HG03045 (cell line): ENCODE results near the gene HOMEZ.
A peak's percentile ranks its signal among the peaks of the same experiment; 100 is the strongest.

Source experiments
- ATAC-seq: cut with Tn5 transposase; IDR thresholded peaks from one replicate; pipeline ENCODE4 v1.9.1; 2021; ENCODE audit warnings: mild to moderate bottlenecking, moderate library complexity; ENCODE audit not compliant: unreplicated experiment

HOMEZ gene

DNA sequence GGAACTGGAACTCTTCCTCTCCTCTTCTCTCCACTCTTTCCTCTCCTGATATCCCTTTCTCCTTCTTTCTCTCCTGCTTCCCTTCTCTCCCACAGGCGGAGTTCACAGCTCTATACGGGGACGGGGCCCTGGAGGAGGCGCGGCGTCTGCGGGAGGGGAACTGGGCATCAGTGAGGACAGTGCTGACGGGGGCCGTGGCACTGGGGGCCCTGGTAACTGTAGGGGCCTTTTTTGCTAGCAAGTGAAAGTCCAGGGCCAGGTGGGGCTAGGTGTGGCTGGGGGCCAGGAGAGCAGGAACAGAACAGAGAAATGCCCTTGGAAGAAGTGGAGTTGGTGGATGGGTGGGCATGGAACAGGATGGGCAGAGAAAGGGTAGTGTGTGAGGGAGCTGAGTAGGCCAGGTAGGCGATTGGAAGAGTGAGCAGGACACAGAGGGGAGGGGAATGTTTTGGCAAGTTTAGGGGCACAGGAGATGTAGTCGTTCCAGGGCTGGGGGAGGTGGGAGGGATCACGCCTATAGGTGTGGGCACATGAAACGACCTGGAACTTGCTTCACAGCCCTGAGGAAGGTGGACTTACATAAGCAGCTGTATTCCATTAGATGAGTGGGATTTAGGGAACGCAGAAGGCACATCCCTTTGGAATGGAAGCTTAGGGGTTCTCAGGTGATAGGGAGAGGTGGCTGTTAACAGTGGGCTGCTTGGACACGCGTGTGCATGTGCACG lies 23.0 kb upstream of the HOMEZ start:
- no peak for ATAC-seq

DNA sequence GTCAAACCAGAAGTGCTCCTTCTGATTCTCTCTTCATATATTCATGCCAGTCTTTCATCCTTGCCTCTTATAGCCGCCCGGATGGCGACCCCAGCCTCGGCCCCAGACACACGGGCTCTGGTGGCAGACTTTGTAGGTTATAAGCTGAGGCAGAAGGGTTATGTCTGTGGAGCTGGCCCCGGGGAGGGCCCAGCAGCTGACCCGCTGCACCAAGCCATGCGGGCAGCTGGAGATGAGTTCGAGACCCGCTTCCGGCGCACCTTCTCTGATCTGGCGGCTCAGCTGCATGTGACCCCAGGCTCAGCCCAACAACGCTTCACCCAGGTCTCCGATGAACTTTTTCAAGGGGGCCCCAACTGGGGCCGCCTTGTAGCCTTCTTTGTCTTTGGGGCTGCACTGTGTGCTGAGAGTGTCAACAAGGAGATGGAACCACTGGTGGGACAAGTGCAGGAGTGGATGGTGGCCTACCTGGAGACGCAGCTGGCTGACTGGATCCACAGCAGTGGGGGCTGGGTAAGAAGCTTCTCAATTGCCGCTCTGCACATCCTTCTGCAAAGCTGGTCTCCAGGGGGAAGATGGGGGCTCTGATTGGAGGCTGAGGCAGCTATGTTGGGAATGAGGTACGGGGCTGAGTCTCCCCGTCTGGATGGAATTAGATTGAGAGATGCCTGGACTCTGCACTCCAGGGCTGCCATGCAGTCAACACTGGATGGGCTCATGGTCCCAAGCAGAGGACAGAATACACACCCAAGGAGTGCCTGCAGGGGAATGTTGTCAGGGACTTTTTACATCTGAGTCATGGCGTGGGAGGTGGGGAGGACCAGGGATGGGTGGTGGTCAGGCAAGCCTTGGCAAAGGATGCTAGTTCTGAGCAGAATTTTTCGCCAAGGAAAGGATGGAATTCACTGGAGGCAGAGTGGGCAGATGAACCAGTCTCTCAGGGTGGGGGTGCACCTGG lies 22.0 kb upstream of the HOMEZ start:
- no peak for ATAC-seq

DNA sequence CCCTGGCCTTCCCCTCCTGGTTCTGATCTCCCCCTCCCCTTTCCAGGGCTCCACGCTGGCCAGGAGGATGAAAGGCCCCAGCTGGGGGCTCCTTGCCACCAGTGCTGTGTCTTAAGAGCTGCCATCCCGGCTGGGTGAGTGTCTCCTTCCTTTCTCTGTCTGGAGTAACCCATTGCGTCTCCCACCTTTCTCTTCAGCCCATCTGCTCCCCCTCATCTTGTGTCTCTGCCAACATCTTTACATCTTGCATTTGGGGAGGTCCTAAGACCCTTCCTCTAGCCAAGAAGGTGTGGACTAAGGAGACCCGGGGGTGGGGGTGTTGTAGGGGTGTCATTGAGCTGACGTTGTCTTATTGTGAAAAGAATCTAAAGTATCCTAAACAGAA lies 21.2 kb upstream of the HOMEZ start:
- ATAC-seq: no peak

DNA sequence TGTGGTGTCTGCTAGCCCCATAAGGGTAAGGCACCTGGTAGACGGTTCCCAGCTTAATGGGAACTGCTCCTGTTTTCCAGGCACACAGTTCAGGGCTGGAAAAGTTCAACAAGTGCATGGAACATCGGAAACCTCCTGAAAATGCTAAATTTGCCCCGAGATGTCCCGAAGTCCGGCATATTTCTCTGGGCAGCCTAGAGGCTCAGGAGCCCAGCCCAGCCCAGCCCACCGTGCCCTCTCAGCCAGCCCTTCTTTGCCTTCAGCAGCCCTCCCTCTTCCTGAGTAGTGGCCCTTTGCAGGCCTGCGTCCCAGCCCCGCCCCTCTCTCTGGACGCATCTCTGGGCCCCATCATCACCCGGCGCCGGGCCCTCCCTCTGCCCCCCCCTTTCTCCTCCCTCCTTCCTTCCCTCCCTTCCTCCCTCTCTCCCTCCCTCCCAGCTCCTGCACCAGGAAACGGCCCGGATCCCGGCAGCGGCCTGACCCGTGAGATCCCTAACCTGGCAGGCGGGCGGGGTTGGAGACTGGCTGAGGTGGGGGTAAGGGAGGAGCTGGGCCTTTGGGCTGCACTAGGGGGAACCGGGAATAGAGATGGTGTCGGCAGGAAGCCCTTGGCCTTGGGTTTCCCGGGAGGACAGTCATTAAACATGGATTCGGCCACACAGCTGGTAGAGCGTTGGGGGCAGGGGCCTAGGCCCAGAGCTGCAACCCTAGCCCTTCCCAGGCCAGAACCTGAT lies 20.6 kb upstream of the HOMEZ start, which contains the start of gene BCL2L2:
TSS of gene BCL2L2 (plus strand) at position 422 of the 734 bp plus-strand sequence. CDS start 935 bp downstream, outside the sequence.
- ATAC-seq: no peak

DNA sequence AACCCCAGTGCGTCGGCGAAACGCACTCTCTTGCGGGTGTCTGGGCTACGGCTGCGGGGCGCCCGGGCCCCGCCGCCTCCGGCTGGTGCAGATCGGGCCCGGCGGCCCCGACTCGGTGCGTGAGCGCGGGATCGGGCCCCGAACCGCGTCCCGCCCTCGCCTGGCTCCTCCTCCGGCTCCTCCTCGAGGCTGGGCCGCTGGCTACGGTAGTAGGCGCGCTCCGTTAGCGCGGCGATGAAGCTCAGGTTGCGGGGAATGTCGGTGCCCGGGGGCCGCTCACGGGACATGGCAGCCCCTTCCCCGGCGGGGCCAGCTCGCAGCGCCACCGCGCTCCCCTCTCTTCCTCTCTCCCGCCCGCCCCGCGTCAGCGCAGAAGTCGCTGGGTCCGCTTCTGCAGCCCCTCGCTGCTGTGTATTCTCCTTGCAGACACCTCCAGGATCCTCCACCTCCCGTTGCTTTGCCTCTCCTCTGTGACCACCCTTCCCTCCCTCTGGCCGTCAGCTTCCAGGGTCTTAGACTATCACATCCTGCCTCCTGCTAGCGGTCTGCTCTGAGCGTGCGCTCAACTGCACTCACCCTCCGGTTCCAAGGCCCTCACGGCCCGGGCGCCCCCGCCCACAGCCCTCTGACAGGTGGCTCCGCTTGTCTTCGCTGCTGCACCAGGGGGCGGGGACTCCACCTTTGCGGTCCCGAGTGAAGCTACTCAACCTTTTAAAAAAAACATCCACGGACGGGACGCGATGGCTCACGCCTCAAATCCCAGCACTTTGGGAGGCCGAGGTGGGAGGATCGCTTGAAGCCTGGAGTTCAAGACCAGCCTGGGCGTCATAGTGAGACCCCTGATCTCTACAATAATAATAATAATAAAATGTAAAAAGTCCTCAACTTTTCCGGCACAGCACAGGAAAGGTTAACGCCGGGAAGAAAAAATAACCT lies 16.6 kb upstream of the HOMEZ start, which contains the start of gene PPP1R3E:
TSS of gene PPP1R3E (minus strand) at position 570 of the 936 bp plus-strand sequence. CDS start at position 287, 283 bp downstream.
- ATAC-seq: peak; percentile 30

DNA sequence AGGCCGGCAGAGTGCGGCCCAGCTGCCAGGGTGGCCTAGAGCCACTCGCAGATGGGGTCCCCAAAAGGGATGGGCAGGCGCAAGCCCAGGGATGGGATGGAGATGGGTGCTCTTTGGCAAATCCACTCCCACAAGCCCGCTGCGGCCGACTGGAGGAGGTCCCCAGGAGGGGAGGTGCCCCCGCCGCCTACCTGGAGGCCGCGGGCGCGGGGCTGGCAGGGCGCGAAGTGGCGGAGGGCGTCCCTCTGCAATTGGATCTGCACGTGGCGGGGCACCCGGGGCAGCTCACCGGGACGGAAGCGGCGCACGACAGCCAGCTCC lies 16.0 kb upstream of the HOMEZ start:
- ATAC-seq: peak; percentile 20

DNA sequence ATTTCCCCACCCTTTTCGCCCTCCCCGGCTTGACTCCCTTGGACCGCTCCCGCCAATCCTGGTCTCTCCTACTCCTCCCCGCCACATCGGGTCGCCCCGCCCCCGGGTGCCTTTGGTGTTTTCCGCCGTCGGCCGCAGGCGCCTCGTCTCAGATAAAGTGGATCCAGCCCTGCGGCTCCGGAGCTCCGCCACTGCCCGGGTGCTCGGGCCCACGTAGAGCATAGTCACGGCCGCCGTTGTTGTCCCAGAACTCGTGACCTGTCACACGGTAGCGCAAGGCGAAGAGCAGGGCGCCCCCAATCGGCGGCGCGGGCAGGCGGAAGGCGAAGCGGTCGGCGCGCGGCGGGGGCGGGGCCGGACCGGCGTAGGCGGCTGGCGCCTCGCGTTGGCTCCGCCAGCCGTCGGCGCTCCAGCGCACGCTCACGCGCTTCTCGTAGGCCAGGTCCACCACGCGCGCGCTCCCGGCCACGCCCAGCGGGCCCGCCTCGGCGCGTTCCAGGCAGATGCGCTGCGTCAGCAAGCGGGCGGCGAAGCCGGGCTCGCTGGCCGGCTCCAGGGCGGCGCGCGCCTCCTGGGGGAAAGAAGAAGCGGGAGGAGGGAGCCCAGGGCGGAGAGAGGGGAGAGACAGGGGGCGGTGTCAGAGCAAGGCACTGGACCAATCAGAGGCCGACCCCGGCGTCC lies 15.5 kb upstream of the HOMEZ start:
- ATAC-seq: peak; percentile 75

DNA sequence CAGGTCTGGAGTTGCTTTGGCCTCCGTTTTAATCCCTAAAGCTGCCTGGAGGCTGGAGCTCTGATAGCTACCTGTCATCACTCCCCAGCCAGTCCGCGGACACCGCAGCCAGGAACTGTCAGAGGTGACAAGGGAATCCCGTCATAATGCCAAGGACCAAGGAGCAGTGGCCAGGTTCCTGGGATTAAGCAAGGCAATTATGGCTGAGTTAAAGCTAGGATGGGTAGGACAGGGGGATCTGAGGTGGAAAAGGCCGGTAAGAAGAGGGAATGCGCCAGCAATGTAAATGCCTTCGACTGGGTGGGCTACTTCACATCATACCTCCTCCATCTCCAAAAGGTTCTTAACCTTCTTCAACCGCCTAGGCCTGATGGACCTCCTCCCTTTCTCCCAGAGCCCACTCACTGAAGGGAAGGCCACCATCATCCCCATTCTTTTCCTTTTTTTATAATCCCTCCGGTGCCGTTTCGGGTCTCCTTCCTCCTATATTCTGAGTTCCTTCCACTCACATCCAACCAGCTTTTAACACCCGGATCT lies 14.8 kb upstream of the HOMEZ start:
- no peak for ATAC-seq

DNA sequence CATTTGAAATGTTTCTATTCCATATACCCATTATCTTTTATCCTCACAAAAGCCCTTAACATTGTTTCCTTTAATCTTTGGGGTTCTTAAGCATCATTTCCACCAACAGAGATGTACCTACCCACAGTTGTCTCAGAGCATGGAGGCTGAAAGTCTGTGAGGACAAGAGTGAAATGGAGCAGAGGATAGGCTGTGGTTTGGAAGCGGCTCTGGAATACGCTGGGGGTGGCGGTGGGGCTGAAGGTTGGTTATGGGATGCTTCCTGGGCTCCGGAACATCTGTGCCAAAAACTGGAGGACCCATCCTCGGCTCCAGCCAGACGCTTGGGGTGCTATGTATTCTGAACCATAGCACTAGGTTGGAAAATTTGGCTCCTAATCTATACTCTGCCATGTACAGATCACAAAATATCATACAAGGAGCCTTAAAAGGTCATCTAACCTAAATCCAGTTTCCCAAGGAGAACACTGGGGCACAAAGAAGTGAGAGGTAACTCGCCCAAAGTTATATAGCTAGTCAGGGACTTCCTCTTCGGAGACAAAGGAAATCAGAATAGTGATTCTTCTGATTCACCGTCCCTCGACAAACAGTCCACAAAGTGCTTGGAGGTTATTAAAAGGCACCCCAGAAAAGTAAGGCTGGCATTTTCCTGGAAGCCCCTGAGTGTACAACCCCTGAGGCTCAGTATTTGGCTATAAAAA lies 14.2 kb upstream of the HOMEZ start:
- no peak for ATAC-seq

DNA sequence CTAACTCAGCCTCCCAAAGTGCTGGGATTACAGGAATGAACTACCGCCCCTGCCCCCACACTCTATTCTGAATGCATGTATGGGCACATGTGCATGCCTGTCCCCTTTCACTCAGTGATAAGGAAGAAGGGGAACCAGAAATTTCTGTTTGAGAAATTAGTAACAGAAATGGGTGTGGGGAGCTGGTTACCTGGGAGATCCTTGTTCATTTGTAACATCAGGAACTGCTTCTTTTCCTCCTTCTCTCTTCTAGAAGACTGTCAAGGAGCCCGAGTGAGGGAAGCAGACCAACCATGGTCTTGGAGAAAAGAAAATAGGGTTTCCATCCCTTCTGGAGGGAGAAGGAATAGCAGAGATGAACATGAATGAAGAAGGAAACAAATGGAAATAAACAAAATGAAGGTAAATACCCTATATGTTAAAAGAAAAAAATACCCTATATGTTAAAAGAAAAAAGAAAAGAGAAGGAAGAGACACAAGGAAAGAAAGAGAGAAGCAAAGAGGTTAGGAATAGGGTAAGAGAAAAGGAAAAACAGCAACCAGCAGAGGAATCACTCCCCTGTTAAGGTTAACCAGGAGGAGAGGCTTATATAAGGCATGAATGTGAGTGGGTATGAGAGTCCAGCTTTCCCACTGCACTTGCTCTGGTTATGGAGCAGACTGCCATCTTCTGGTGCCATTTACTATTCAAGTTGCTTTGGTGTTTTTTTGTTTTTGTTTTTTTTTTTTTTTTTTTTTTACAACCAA lies 13.5 kb upstream of the HOMEZ start:
- no peak for ATAC-seq

DNA sequence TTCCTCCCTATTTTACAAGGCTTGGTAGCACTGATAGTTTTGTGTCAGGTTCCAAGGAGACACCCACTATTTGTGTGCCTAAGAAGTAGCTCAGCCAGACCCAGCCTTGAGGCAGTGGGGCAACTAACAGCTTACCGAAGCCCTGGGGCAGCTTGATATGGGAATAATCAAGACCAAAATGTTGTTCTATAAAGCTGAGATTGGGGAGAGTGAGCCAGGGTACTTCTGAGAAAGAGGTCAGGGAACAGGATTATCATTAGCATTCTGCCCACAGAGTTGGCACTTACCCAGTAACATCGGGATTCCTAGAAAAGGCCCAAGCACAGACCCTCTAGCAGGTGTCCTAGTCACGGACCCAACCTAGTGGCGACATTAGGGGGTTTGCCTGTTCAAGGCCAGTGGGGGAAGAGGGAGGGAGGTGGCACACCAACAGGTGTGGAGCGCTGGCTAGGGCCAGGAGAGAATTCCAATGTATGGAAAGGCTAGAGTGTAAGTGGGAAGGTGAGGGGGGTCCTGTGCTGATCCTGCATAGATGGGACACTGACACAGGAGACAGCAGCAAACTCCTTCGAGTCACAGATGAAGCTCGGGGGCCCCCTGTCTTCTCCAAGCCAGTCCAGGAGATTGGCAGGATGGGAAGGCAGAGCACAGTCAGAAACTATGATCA lies 11.8 kb upstream of the HOMEZ start:
- ATAC-seq: no peak

DNA sequence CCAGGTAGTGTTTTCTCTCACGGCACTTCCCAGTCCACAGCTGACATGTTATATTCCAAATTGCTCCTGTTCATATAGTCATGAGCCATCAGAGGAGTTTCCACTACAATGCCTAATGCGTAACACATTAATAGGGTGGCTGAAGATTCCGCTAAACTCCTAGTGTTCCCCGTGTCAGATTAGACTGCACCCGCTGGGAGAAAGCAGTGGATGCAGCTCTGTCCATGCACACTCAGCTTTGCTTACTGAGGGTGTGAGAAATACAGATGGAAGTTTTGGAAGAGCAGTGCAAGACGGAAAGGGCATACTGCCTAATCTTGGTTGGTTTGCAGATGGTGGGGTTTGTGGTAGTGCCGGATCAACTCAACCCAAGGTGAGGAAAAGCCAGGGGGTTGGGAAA lies 11.2 kb upstream of the HOMEZ start:
- ATAC-seq: no peak

DNA sequence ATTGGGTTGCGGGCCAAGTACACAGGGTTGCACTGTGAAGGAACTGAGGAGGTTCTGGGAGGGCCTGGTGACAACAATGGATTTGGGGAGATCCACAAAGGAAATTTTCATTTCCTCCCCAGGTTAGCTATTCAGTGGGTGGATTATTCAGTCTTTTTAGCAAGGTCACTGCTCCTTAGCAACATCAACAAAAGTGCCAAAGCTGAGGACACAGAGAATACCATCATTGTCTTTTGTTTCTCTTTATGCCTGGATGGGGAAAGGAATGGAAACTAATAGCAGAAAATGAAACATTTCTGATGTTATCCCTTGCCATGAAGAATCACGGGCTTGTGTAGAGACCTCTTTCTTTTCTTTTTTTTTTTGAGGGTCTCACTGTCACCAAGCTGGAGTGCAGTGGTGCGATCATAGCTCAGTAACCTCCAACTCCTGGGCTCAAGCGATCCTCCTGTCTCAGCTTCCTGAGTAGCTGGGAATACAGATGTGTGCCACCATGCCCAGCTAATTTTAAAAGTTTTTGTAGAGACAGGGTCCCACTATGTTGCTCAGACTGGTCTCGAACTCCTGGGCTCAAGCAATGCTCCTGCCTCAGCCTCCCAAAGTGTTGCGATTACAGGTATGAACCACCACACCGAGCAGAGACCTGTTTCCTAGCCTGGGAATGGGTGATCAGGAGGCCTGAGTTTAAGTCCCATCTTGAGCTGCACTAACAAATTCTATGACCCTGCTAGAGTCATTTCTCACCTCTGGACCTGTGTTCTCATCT lies 10.3 kb upstream of the HOMEZ start:
- ATAC-seq: no peak

DNA sequence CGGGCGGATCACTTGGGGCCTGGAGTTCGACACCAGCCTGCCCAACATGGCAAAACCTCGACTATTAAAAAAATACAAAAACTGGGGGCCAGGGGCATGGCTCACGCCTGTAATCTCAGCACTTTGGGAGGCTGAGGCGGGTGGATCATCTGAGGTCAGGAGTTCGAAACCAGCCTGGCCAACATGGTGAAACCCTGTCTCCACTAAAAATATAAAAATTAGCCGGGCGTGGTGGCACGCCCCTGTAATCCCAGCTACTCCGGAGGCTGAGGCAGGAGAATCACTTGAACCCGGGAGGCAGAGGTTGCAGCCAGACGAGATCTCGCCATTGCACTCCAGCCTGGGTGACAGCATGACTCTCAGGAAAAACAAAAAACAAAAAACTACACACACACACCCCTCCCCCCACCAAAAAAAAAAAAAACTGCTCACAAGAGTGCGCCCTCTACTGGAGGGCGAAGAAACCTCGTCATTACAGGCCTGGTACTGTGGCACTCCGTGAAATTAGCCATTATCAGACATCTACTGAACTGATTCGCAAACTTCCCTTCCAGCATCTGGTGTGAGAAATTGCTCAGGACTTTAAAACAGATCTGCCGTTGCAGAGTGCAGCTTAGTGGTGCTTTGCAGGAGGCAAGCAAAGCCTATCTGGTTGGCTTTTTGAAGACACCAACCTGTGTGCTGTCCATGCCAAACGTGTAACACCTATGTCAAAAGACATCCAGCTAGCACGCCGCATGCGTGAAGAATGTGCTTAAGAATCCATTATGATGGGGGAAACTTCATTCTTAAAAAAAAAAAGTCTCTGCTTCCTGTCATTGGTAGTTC lies 9.0 kb upstream of the HOMEZ start:
- ATAC-seq: no peak

DNA sequence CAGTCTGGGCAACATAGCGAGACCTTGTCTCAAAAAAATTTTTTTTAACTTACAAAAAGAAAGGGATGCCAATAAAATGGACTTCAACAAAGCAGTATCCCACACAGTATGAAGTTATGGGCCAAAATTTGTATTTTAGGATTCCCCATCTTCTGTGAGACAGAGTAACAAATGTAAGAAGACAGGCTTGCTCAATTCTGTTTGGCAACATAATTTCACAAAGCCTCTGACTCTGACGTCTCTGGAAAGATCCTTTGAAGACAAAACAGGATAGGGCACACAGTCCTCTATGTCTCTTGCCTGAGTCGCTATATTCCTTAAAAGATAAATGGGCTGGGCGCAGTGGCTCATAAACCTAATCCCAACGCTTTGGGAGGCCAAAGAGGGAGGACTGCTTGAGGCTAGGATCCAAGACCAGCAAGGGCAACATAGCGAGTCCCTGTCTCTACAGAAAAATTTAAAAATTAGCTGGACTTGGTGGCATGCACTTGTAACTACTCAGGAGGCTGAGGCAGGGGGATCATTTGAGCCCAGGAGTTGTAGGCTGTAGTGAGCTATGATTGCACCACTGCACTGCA lies 1.1 kb upstream of the HOMEZ start:
- no peak for ATAC-seq
